Effector memory CD4-positive, alpha-beta T cell (primary cell): ENCODE data around the gene DPP6.
"Not testable (repeated sequence)": the region's sequence is repeated elsewhere in the genome, so short reads cannot be mapped to it uniquely, and the experiment has no call there.

ENCODE experiments used
- DNase-seq, 3 donors: peaks; one replicate each; pipeline ENCODE4 v3.0.0-alpha.2; 2020
- H3K27ac ChIP-seq: 2 replicates; pipeline ENCODE4 v1.7.0; 2013; ENCODE audit warnings: mild to moderate bottlenecking, low read length, moderate library complexity; ENCODE audit not compliant: insufficient read depth, poor library complexity, severe bottlenecking
- H3K27me3 ChIP-seq: replicated peaks from 2 replicates; pipeline ENCODE4 v1.7.0; 2013; ENCODE audit warnings: mild to moderate bottlenecking, low read length; ENCODE audit not compliant: insufficient read depth, control insufficient read depth, poor library complexity, severe bottlenecking
- H3K36me3 ChIP-seq: 2 replicates; pipeline ENCODE4 v1.7.0; 2013; ENCODE audit warnings: mild to moderate bottlenecking, low read length, moderate library complexity; ENCODE audit not compliant: control insufficient read depth, insufficient read depth
- H3K4me1 ChIP-seq: 2 replicates; pipeline ENCODE4 v1.7.0; 2013; ENCODE audit warnings: low read length, mild to moderate bottlenecking; ENCODE audit not compliant: control insufficient read depth, insufficient read depth, poor library complexity, severe bottlenecking
- H3K4me3 ChIP-seq: 2 replicates; pipeline ENCODE4 v1.7.0; 2013; ENCODE audit warnings: low read length, low read depth, mild to moderate bottlenecking; ENCODE audit not compliant: insufficient read depth, poor library complexity, severe bottlenecking
- H3K9me3 ChIP-seq: 2 replicates; pipeline ENCODE4 v1.7.0; 2013; ENCODE audit warnings: mild to moderate bottlenecking, low read length, moderate library complexity; ENCODE audit not compliant: control insufficient read depth

DPP6 gene

DNA sequence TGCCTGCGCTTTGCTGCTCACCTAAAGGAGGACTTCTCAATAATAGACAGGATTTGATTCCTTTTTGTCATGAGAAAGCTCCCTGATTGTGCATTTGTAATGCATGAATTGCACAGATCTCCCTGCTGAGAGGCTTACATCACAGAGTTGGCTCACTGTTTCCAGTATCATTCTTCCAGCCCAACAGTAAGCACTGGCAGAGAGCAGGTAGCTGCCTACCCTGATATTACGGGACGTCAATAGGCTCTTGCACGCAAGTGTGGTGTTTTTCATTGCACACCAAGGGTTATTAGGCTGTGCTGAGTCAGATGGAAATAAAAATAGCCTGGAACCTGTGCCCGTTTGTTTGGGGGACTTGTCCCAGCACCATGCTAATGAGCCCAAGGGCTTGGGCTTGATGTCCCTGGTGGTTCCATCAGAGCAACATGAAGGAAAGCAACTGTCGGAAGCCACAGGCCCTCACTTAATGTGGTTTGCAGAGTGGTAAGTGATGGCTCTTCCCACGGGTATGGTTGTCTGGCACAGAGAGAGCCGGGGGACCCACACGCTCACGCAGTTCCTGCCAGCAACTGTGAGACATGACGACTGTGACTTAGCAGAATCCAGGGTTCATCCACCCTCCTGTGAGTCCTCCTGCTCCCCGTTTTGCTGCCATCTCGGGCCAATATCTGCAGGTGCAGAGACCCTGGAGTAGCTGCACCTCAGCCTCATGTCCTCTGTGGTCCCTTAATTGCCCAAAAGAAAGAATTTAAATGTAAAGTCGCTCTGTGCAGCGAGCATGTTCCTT is 20.4 kb downstream of the DPP6 start:
- H3K9me3 ChIP-seq, DNase-seq, H3K4me1 ChIP-seq, H3K4me3 ChIP-seq, H3K27me3 ChIP-seq, H3K36me3 ChIP-seq, H3K27ac ChIP-seq: not testable (repeated sequence)

- not testable (repeated sequence) for H3K27ac ChIP-seq, H3K27me3 ChIP-seq, H3K4me3 ChIP-seq, H3K36me3 ChIP-seq, H3K9me3 ChIP-seq, H3K4me1 ChIP-seq, DNase-seq
These were observed 26.3 kb downstream of the DPP6 start for GRCh38 chr7:154078523-154078922.

DNA sequence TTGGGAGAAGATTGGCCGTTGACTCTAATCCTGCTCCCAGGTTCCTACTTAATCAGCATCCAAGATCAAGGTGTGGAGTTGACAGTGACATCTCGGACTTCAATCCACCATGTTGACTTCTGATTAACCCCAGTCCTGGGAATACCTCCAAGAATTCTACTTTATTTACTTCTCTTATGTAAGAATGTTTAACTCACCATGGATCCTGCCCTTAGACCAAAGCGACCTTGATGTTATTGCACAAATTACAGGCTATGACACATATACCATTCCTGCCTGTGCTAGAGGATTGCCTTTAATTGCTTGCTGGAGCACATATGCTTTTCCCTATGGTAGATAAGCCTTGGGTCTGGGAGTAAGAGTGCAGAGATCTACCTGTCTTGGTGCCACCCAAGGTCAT is 28.1 kb downstream of the DPP6 start:
- not testable (repeated sequence) for H3K4me3 ChIP-seq, H3K36me3 ChIP-seq, DNase-seq, H3K4me1 ChIP-seq, H3K27me3 ChIP-seq, H3K9me3 ChIP-seq, H3K27ac ChIP-seq

DNA sequence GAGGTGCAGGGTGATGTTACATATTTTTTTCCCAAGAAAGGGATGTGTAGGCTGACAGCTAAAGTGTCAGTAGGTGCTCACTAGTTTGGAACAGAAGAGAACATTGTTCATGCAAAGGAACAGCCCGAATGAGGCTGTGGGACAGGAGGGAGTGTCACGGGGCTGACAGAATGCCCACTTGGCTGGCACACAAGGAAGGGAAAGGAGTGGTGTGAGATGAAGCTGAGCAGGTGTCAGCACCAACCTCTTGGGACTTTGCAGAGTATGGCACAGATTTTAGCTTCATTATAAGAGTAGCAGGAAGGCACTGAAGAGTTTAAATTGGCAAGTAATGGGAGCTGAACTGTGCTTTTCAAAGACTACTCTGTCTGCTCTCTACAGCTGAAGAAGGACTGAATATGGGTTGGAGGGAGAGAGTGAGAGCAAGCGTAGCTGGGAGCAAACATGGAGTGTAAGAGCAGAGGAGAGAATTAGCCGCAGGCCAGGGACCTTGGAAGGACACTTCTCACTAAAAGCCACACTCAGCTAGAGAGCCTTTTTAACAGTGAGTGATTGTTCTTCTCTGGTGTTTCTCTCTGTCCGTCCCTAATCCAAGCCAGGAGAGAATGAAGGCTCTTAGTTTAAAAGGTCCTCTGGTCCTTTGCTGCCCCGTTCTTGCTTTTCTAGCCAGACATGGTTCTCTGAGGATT is 35.0 kb downstream of the DPP6 start:
- H3K36me3 ChIP-seq, H3K4me3 ChIP-seq, H3K4me1 ChIP-seq, H3K27ac ChIP-seq, H3K27me3 ChIP-seq, H3K9me3 ChIP-seq, DNase-seq: not testable (repeated sequence)

DNA sequence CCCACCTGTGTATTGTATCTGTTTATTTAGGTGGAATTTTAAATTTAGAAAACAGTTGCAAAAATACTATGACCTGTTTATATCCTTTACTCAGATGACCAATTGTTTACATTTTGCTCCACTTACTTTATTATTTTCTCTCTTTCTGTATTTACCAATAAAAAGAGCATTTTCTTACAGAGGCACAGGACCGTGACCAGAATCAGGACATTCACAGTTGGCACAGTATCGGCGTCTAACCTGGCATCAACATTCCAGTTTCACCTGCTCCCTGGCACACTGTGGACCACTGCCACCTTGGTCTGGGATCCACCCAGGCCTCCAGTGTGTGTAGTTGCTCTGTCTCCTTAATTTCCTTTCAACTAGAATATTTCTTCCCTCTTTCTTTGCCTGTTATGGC is 39.9 kb downstream of the DPP6 start:
- DNase-seq, result not testable (repeated sequence)

GRCh38 chr7:154095201-154095600 is 43.0 kb downstream of the DPP6 start:
- H3K27ac ChIP-seq, H3K4me1 ChIP-seq, DNase-seq, H3K27me3 ChIP-seq, H3K9me3 ChIP-seq, H3K36me3 ChIP-seq, H3K4me3 ChIP-seq: not testable (repeated sequence)

More for the DNA sequence above, 39.9 kb downstream of the DPP6 start:
- not testable (repeated sequence) for H3K9me3 ChIP-seq, H3K27ac ChIP-seq, H3K4me3 ChIP-seq, H3K4me1 ChIP-seq, H3K36me3 ChIP-seq, H3K27me3 ChIP-seq

- H3K4me1 ChIP-seq, DNase-seq, H3K27ac ChIP-seq, H3K36me3 ChIP-seq, H3K4me3 ChIP-seq, H3K27me3 ChIP-seq, H3K9me3 ChIP-seq: not testable (repeated sequence)
These were observed 52.9 kb downstream of the DPP6 start for GRCh38 chr7:154105063-154105462.

- H3K27me3 ChIP-seq, H3K4me3 ChIP-seq, H3K9me3 ChIP-seq, H3K4me1 ChIP-seq, H3K36me3 ChIP-seq, DNase-seq, H3K27ac ChIP-seq: not testable (repeated sequence)
These were observed 57.4 kb downstream of the DPP6 start for GRCh38 chr7:154109615-154110014.

DNA sequence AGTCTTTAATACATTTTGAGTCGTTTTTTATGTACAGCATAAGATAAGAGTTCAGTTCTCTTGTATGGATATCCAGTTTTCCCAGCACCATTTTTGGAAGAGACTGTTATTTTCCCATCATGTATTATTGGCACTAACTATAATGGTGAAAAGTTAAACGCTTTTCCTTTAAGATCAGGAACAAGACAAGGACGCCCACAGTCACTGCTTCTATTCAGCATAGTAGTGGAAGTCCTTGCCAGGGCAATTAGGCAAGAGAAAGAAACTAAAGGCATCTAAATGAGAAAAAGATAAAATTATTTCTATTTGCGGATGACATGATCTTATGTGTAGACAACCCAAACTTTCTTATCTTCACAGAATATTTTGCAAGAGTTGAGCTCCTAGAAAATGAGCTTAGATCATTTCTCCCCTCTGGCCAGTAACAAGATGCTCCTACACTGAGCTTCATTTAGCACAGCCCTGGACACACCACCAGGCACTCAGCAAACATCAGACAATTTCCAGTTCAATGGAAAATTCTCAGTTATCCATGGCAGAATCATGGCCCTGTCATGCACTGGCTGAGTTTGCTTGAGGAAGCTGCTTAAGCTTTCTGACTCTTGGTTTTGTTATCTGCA is 61.6 kb downstream of the DPP6 start:
- H3K36me3 ChIP-seq, H3K9me3 ChIP-seq, H3K4me1 ChIP-seq, H3K27ac ChIP-seq, DNase-seq, H3K27me3 ChIP-seq, H3K4me3 ChIP-seq: not testable (repeated sequence)
